ENCODE results near the gene RND1. TPM values are rescaled to one million over a fixed set of nuclear protein-coding genes. Genes with fewer than 3 reads are reported as not detected.
"Not testable (repeated sequence)": the region's sequence is repeated elsewhere in the genome, so short reads cannot be mapped to it uniquely, and the experiment has no call there.

Gene RND1
- total and polyA plus RNA-seq, 2 of the 8 experiments (the other 6 are each of a cell fraction or from before 2014, with no cell fraction given), result 15.8 to 17.1 TPM

DNA sequence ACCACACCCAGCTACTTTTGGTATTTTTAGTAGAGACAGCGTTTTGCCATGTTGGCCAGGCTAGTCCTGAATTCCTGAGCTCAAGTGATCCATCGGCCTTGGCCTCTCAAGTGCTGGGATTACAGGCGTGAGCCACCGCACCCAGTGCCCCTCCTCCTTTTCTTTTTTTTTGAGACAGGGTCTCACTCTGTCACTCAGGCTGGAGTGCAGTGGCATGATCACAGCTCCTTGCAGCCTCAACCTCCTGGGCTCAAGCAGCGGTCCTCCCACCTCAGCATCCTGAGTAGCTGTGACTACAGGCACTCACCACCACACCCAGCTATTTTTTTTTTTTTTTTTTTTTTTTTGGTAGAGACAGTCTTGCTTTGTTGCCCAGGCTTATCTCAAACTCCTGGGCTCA, 5.4 kb downstream of the RND1 start:
- not testable (repeated sequence) for H2AK5ac ChIP-seq (ENCODE audit: low read depth, low read length); H3K27me3 ChIP-seq (replicated peaks in 1 of 4; ENCODE audit: control insufficient read depth in 3 of 4, extremely low read depth in 1 of 4, insufficient read depth in 3 of 4, low read length in 3 of 4)

More for the DNA sequence above, 5.4 kb downstream of the RND1 start:
- H4K8ac ChIP-seq (ENCODE audit: extremely low read depth, insufficient read depth, low read length); H2BK20ac ChIP-seq (ENCODE audit: low read length); H3K9ac ChIP-seq (replicated peaks in 1 of 4; ENCODE audit: extremely low read depth in 1 of 4, low read depth in 3 of 4, low read length in 3 of 4); H3K27ac ChIP-seq (ENCODE audit: low read depth, low read length); H3K9me3 ChIP-seq (ENCODE audit: insufficient read depth in 2 of 2, low read depth in 1 of 2, low read length in 1 of 2); H3K56ac ChIP-seq (replicated peaks; ENCODE audit: insufficient read length, low read depth, low read length); H3K23me2 ChIP-seq (ENCODE audit: low read depth, low read length); DNase-seq (ENCODE audit: low read depth in 1 of 2, low spot score in 2 of 2); H2BK15ac ChIP-seq (ENCODE audit: low read length); H3K4me3 ChIP-seq (ENCODE audit: extremely low read depth in 1 of 4, insufficient read depth in 2 of 4, low read depth in 3 of 4, low read length in 4 of 4); H4K5ac ChIP-seq (ENCODE audit: insufficient read length, low read depth, low read length); H2BK120ac ChIP-seq (replicated peaks; ENCODE audit: low read depth, low read length); H2BK5ac ChIP-seq (ENCODE audit: low read depth, low read length); H4K91ac ChIP-seq (replicated peaks; ENCODE audit: insufficient read length, low read length); H2AFZ ChIP-seq (ENCODE audit: low read length); FAIRE-seq; H3K4ac ChIP-seq (replicated peaks; ENCODE audit: insufficient read length, low read depth, low read length); H3K4me2 ChIP-seq (ENCODE audit: insufficient read depth in 1 of 2, low read depth in 2 of 2, low read length in 2 of 2); H3K14ac ChIP-seq (ENCODE audit: insufficient read length); H3K79me1 ChIP-seq (ENCODE audit: low read depth, low read length); H3K18ac ChIP-seq (ENCODE audit: extremely low read depth, low read length); H2BK12ac ChIP-seq (ENCODE audit: low read depth, low read length); H3K23ac ChIP-seq (ENCODE audit: insufficient read length): not testable (repeated sequence)
- peaks cover 12 to 23% of the 10 kb centered on the region in 2 experiments for H4K20me1 ChIP-seq (replicated peaks in 1 of 2; ENCODE audit: control insufficient read depth in 1 of 2, insufficient read depth in 2 of 2, low read length in 2 of 2)
- H3K36me3 ChIP-seq (ENCODE audit: control insufficient read depth in 2 of 4, insufficient read depth in 4 of 4, low read length in 3 of 4), result peaks cover 22 to 55% (median 34%) of the 10 kb centered on the region in 4 experiments
- 97% methylated on average over 3 of the region's 5 CpGs; no CpG with 5 or more reads in 1 of the 2 experiments for WGBS, 2 experiments (ENCODE audit: extremely low coverage in 1 of 2, insufficient coverage in 1 of 2, insufficient read length in 1 of 2, insufficient replicate concordance in 2 of 2, low coverage in 1 of 2, low lambda C conversion rate in 2 of 2, missing lambda C conversion rate in 1 of 2)
- peaks cover 4 to 22% (median 17%) of the 10 kb centered on the region in 4 experiments for H3K4me1 ChIP-seq (replicated peaks in 1 of 4; ENCODE audit: control insufficient read depth in 3 of 4, insufficient read depth in 4 of 4, low read length in 3 of 4)
- H3K79me2 ChIP-seq (ENCODE audit: control insufficient read depth in 1 of 2, insufficient read depth in 2 of 2, low read length in 2 of 2), result peaks cover 3 to 29% of the 10 kb centered on the region in 2 experiments; a peak in 3 of 4 replicates
- CTCF ChIA-PET (ENCODE audit: partially characterized antibody), result interaction anchor here (0.7 to 26.4 kb wide), 7 partner anchors 22 to 128 kb away, joined by 3 to 678 read pairs (median 4); a partner anchor contains a TSS
- POLR2A ChIA-PET (ENCODE audit: partially characterized antibody), result interaction anchor here (0.6 to 22.9 kb wide), 10 partner anchors 6 to 168 kb away, joined by 3 to 651 read pairs (median 4); partner anchors contain the start of gene DDX23
